Brain pericyte (primary cell): ENCODE results near the gene NEGR1.
"Not testable (repeated sequence)": the region's sequence is repeated elsewhere in the genome, so short reads cannot be mapped to it uniquely, and the experiment has no call there.

Source experiments
- DNase-seq: peaks from one replicate; pipeline ENCODE4 v3.0.0-alpha.2; 2012; ENCODE audit warnings: low read depth, low spot score

NEGR1 gene

GRCh38 chr1:72282271-72283021 lies at the start of gene NEGR1:
Gene NEGR1 (minus strand): TSS chr1:72282539.
- peak; percentile 83 for DNase-seq

DNA sequence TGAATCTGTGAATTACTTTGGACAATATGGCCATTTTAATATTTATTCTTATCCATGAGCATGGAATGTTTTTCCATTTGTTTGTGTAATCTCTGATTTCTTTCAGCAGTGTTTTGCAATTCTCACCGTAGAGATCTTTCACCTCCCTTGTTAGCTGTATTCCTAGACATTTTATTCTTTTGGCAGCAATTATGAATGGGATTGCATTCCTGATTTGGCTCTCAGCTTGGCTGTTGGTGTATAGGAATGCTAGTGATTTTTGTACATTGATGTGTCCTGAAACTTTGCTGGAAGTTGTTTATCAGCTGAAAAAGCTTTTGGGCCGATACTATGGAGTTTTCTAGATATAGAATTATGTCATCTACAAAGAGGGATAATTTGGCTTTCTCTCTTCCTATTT lies 44.2 kb upstream of the NEGR1 start:
- DNase-seq: no peak

GRCh38 chr1:72324451-72324850 lies 42.1 kb upstream of the NEGR1 start:
- no peak for DNase-seq

GRCh38 chr1:72322910-72323309 lies 40.6 kb upstream of the NEGR1 start:
- DNase-seq: no peak

DNA sequence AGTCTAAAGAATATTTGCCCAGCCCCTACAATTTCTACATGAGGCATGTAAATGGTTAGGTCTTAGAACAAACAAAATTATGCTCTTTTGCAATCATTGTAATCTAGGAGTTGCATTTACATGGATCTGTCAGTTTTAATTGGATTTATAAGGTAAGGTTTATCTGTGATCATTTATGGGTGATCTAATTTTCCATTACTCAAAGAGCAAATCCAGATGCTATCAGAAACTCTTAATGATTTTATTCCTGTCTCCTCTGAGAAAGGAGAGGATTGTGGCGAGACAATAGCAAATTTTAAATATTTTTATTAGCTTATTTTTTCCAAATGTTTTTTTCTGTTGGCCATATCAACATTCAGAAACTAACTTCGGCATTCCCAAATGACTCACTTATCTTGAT lies 14.2 kb upstream of the NEGR1 start:
- DNase-seq: no peak

- DNase-seq: no peak
These were observed 6.5 kb upstream of the NEGR1 start for GRCh38 chr1:72288886-72289285.

- DNase-seq: no peak
These were observed 4.1 kb upstream of the NEGR1 start for GRCh38 chr1:72286401-72286800.

GRCh38 chr1:72285074-72285425 lies 2.7 kb upstream of the NEGR1 start:
- DNase-seq: no peak

DNA sequence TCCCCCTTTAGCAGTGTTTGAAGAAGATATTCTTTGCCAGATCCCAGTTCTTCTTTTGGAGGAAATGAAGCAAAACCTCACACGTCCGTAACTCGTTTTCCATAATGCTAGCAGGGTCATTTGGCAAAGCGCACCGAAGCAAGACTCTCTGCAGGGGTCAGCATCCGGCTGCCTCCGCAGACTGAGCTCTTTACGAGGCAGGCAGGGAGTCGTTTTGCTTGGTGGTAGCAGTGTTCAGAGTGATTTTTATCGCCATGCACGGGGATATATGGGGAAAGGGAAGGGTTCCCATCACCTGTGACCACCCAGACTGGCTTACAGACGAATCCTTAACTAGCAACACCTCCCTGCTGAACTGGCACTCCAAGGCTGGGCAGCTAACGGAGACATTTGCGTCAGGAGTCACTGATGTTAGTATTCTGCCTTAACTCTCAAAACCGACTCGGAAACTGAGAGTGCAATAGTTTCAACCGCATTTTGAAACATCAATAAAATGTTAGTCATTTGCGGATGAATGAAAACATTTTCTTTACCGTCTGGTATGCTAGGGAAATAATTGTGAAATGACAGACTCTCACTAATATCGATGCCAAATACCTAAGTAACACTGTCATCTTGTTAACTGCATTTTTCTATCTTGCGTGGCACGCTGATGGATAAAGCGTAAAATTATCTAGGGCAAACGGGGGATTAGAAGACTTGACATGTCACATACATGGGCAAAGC lies 2.2 kb upstream of the NEGR1 start:
- DNase-seq: no peak

GRCh38 chr1:72284084-72284347 lies 1.7 kb upstream of the NEGR1 start:
- no peak for DNase-seq

DNA sequence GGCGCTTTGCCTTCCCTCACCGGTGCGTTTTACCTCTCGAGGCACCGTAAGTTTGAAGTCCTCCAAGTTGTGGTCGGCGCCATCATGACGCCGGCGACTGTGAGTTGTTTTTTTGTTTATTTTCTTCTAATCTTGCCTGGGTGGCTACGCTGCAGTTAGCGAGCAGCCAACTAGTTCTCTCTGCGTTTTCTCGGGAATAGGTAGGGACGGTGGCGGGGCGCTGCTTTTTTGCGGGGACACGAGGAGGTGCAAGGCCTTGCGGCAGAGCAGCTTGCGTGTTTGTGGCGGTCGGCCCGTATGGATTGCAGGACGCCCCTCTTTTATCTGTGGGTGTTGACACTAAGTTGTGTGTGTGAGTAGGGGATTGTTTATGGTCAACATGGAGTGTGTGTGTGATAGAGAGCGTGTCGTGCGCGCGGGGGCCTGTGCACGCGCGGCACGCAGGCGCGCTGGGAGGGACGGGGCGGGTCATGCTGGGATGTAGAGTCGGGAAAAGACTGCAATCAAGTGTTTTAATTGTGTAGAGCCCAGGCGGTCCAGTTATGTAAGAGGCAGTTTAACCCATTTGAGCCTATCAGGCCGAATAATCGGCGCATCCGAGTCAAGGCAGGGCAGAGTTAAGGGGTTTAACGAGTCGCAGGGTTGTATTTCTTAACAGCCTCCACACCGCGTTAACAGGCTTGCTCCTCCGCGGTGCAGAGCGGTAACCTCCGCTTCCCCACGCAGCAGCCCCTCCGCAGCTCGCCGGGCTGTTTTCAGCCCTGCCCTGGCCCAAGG lies 1.2 kb upstream of the NEGR1 start:
- no peak for DNase-seq

DNA sequence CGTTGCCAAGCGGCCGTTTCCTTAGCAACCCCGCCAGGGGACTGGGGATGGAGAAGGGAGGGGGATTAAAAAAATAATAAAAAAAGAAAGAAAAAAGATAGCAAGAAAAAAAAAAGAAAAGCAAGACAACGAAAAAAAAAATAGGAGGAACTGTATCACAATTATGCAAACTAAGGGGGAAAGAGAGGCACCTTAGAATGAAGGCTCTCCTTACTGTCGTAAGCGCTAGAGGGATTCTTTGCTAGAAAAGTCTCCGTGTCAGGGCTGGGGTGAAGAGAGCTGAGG lies 625 bp upstream of the NEGR1 start:
- DNase-seq: no peak

GRCh38 chr1:72281637-72282270 lies 585 bp downstream of the NEGR1 start:
- no peak for DNase-seq

- DNase-seq: no peak
These were observed 1.2 kb downstream of the NEGR1 start for GRCh38 chr1:72281144-72281543.

DNA sequence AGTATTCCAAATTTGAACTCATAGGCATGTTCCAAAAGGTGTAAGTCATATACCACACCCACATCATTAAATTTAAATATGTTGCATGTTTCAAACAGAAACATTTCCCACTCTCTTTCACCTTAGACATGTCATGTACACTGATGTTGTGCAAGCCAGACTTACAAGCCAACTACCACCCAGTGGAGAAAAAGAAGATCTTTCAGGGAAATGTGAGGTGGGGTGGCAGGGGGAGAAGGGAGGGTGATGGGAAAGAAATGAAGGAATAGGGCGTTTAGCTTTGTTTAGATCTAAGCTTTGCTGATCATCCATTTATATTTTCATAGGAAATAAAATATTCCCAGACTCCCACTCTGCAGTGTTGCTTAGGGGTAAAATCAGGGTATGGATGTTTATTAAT lies 1.6 kb downstream of the NEGR1 start:
- DNase-seq: no peak

DNA sequence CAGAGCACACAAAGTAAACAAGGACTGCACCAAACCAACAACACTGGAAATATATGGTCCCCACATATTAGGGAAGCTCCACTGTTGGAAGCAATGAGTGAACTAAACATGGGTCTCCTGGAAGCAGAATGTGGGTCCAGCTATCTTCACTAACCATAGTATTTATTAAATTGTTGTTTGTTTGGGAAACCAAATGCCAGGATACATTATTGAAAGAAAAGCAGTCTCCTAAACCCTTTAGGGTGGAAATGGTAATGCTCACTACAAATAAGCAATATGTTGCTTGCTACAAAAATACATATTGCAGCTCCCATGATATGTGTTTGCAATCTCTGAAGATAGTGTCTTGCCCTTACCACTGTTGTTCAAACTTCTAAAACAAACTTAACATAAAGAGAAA lies 2.2 kb downstream of the NEGR1 start:
- no peak for DNase-seq

DNA sequence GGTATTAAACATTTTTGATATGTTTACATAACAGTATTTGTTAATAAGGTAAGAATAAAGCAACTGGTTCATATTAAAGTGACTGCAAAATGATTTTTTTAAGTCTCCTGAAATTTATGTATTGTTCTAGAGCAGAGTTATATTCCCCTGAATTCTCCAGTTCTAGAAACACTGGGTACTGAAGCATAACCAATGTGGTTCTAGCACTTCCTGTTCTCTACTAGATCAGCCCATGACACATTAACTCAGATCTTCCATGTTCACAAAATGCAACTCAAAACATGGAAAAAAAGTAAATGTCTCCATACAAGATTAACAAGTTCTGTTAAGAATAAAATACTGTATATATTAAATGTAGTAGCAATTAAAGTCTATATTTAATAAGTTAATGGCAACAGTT lies 3.9 kb downstream of the NEGR1 start:
- no peak for DNase-seq

DNA sequence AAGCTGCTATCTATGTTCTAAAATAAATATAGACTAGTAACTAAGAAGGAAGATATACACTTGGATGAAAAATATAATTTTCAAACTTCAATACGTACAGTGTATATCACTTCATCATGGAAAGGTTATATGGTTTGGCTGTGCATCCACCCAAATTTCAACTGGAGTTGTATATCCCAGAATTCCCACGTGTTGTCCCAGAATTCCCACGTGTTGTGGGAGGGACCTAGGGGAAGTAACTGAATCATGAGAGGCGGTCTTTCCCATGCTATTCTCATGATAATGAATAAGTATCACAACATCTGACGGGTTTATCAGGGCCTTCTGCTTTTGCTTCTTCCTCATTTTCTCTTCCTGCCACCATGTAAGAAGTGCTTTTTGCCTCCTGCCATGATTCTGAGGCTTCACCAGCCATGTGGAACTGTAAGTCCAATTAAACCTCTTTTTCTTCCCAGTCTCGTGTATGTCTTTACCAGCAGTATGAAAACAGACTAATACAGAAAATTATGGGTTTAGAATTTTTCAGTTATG lies 10.7 kb downstream of the NEGR1 start:
- no peak for DNase-seq

DNA sequence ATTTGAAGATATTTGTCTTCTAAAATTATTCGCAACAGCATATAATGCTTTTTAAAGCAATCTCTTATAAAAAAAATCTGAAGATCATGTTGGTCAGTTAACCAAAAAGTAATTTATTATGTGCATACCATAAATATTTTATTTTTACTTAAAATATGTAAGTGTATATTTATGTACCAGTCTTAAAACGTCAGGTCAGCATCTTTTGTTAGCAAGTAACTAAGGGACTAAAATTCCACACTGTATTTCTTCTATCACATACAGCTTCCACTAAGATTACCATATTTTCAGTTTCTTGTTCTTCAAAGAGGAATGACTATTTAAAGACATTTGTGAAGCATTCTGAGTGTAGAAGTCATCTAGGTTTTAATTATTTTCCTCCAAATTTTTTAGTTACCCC lies 19.6 kb downstream of the NEGR1 start:
- no peak for DNase-seq

DNA sequence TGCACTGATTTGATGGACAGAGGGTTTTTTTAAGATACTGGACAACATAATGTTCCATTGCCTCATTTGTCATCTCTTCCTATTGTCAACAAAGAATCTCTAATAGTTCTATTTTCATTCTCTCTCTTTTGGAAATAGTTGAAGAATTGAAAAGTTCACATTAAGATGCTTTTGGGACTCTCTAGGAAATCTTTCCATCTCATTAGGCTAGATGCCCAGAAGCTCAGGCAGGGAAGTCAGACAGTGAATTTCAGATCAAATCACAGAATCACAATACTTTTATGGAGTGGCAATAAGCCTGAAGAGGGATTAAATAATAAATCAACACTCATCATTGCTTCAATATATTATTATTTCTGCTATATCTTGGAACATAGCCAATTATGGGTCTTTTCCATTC lies 29.2 kb downstream of the NEGR1 start:
- no peak for DNase-seq

DNA sequence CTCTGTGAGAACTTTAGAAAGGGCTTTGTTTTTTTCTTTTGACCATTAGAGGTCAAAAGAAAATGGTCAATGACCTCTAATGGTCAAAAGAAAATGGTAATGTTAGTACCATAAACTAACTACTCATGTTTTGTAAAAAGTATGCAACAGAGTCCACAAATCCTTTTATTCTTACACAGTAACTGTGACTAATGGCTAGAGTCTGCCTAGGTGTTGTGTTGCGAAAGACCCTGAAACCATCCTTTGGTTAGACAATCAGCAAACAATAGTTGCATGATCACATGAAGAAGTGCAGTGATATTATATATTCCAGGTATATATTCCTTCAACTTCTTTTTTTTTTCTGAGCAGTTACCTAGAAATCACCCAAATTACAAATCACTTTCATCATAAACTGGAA lies 40.9 kb downstream of the NEGR1 start:
- no peak for DNase-seq

- DNase-seq: not testable (repeated sequence)
These were observed 46.4 kb downstream of the NEGR1 start for GRCh38 chr1:72235931-72236330.
